ENCODE measurements around the gene ADD3.
"Not testable (repeated sequence)": the region's sequence is repeated elsewhere in the genome, so short reads cannot be mapped to it uniquely, and the experiment has no call there.

The ADD3 gene

GRCh38 chr10:109976681-109977080 lies 31.1 kb upstream of the ADD3 start:
- DNase-seq (ENCODE audit: low read depth in 2 of 3, low spot score in 1 of 3): no peak

- no peak for DNase-seq (ENCODE audit: low read depth in 2 of 3, low spot score in 1 of 3)
These were observed 30.4 kb upstream of the ADD3 start for GRCh38 chr10:109977382-109977806.

GRCh38 chr10:109978481-109978880 lies 29.3 kb upstream of the ADD3 start:
- peak; percentile 33 to 77 (median 54) for DNase-seq (ENCODE audit: low read depth in 2 of 3, low spot score in 1 of 3)

GRCh38 chr10:109979215-109979614 lies 28.6 kb upstream of the ADD3 start:
- no peak for DNase-seq (ENCODE audit: low read depth in 2 of 3, low spot score in 1 of 3)

- no peak for DNase-seq (ENCODE audit: low read depth in 2 of 3, low spot score in 1 of 3)
These were observed 26.1 kb upstream of the ADD3 start for GRCh38 chr10:109981650-109982049.

- no peak for DNase-seq (ENCODE audit: low read depth in 2 of 3, low spot score in 1 of 3)
These were observed 25.7 kb upstream of the ADD3 start for GRCh38 chr10:109982123-109982522.

- no peak for DNase-seq (ENCODE audit: low read depth in 2 of 3, low spot score in 1 of 3)
These were observed 25.0 kb upstream of the ADD3 start for GRCh38 chr10:109982812-109983211.

- DNase-seq (ENCODE audit: low read depth in 2 of 3, low spot score in 1 of 3): no peak
These were observed 23.8 kb upstream of the ADD3 start for GRCh38 chr10:109984013-109984412.

- not testable (repeated sequence) for DNase-seq (ENCODE audit: low read depth in 2 of 3, low spot score in 1 of 3)
These were observed 22.0 kb upstream of the ADD3 start for GRCh38 chr10:109985768-109986167.

- DNase-seq (ENCODE audit: low read depth in 2 of 3, low spot score in 1 of 3): no peak
These were observed 20.2 kb upstream of the ADD3 start for GRCh38 chr10:109987452-109988211.

GRCh38 chr10:109988212-109988596 lies 19.6 kb upstream of the ADD3 start:
- DNase-seq (ENCODE audit: low read depth in 2 of 3, low spot score in 1 of 3): no peak

- DNase-seq (ENCODE audit: low read depth in 2 of 3, low spot score in 1 of 3): no peak
These were observed 16.4 kb upstream of the ADD3 start for GRCh38 chr10:109991266-109991855.

- DNase-seq (ENCODE audit: low read depth in 2 of 3, low spot score in 1 of 3): no peak
These were observed 15.3 kb upstream of the ADD3 start for GRCh38 chr10:109992485-109992884.

- no peak for DNase-seq (ENCODE audit: low read depth in 2 of 3, low spot score in 1 of 3)
These were observed 14.0 kb upstream of the ADD3 start for GRCh38 chr10:109993551-109994330.

- no peak for DNase-seq (ENCODE audit: low read depth in 2 of 3, low spot score in 1 of 3)
These were observed 12.8 kb upstream of the ADD3 start for GRCh38 chr10:109994711-109995577.

GRCh38 chr10:109995595-109995994 lies 12.2 kb upstream of the ADD3 start:
- no peak for DNase-seq (ENCODE audit: low read depth in 2 of 3, low spot score in 1 of 3)

- no peak for DNase-seq (ENCODE audit: low read depth in 2 of 3, low spot score in 1 of 3)
These were observed 11.6 kb upstream of the ADD3 start for GRCh38 chr10:109996225-109996624.

GRCh38 chr10:109996766-109997171 lies 11.0 kb upstream of the ADD3 start:
- no peak for DNase-seq (ENCODE audit: low read depth in 2 of 3, low spot score in 1 of 3)

- DNase-seq (ENCODE audit: low read depth in 2 of 3, low spot score in 1 of 3): no peak
These were observed 10.6 kb upstream of the ADD3 start for GRCh38 chr10:109997233-109997632.

GRCh38 chr10:109998513-109998912 lies 9.3 kb upstream of the ADD3 start:
- DNase-seq (ENCODE audit: low read depth in 2 of 3, low spot score in 1 of 3): no peak

All from stimulated activated CD4-positive, alpha-beta T cell treated with anti-CD3 and anti-CD28 coated beads, Interleukin-12 subunit alpha, Interleukin-12 subunit beta, amount 100 ng/mL, for 48 hours (primary cell).